ENCODE data around the gene NOD2.

NOD2 gene

GRCh38 chr16:50721549-50722404 lies 28.4 kb downstream of the NOD2 start:
- H3K4me3 ChIP-seq (ENCODE audit: low read depth, low read length) = no peak overlapping the region
- no peak for DNase-seq (ENCODE audit: low read depth)
- TF ChIP-seq CTCF (IDR thresholded peaks at IDR 0.05; ENCODE audit: insufficient read depth, low read depth, low read length, missing control alignments) = no peak

DNA sequence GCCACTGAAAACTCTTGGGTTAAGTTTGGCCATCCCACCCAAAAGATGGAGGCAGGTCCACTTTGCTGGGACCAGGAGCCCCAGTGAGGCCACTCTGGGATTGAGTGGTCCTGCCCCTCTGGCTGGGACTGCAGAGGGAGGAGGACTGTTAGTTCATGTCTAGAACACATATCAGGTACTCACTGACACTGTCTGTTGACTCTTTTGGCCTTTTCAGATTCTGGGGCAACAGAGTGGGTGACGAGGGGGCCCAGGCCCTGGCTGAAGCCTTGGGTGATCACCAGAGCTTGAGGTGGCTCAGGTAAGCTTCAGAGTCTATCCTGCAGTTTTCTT lies 29.0 kb downstream of the NOD2 start:
- DNase-seq (ENCODE audit: low read depth) = no peak
- no peak for TF ChIP-seq CTCF (IDR thresholded peaks at IDR 0.05; ENCODE audit: insufficient read depth, low read depth, low read length, missing control alignments)
- H3K4me3 ChIP-seq (ENCODE audit: low read depth, low read length) = no peak overlapping the region

GRCh38 chr16:50722960-50723359 lies 29.6 kb downstream of the NOD2 start:
- H3K4me3 ChIP-seq (ENCODE audit: low read depth, low read length) = no peak overlapping the region
- DNase-seq (ENCODE audit: low read depth) = no peak
- TF ChIP-seq CTCF (IDR thresholded peaks at IDR 0.05; ENCODE audit: insufficient read depth, low read depth, low read length, missing control alignments) = no peak

- peak; percentile 47 for DNase-seq (ENCODE audit: low read depth)
- no peak overlapping the region for H3K4me3 ChIP-seq (ENCODE audit: low read depth, low read length)
- TF ChIP-seq CTCF (IDR thresholded peaks at IDR 0.05; ENCODE audit: insufficient read depth, low read depth, low read length, missing control alignments) = no peak
These were observed 30.9 kb downstream of the NOD2 start for GRCh38 chr16:50724306-50724705.

DNA sequence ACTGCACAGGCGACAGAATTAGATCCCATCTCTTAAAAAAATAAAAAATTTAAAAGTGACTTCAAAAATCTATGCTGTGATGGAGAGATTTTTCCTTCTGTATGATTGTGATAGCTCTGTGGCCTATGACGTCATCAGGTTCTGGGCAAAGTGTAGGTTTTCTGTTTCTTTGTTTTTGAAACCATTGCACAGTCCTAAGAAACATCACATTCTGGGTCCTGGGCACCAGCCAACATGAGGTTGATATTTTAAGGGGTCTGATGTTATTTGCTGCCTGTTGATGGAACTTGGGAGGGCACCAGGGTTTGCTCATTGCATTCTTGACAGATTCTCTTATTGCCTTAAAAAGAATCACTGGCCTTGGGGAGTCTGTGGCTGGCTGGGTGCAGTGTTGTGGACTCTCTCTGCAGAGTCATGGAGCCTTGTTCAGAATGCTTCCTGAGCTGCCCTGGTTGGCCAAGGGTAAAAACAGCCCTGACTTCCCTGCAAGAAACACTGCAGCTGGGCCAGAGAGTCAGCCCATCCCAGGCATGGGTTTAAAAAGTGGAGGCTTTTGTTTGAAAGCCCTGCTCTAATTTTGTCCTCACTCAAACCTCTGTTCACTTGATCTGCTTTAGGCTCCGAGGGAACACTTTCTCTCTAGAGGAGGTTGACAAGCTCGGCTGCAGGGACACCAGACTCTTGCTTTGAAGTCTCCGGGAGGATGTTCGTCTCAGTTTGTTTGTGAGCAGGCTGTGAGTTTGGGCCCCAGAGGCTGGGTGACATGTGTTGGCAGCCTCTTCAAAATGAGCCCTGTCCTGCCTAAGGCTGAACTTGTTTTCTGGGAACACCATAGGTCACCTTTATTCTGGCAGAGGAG lies 38.0 kb downstream of the NOD2 start:
- no peak for DNase-seq (ENCODE audit: low read depth)
- no peak overlapping the region for H3K4me3 ChIP-seq (ENCODE audit: low read depth, low read length)
- no peak for TF ChIP-seq CTCF (IDR thresholded peaks at IDR 0.05; ENCODE audit: insufficient read depth, low read depth, low read length, missing control alignments)

- no peak overlapping the region for H3K4me3 ChIP-seq (ENCODE audit: low read depth, low read length)
- TF ChIP-seq CTCF (IDR thresholded peaks at IDR 0.05; ENCODE audit: insufficient read depth, low read depth, low read length, missing control alignments) = no peak
- DNase-seq (ENCODE audit: low read depth) = no peak
These were observed 38.8 kb downstream of the NOD2 start for GRCh38 chr16:50731989-50732832.
